PC-9 (cell line): Measurements from ENCODE around the gene LARGE2.

Experiments
- CTCF ChIP-seq: fragments of 200-600 bp; sonication (generic); conservative IDR thresholded peaks from 2 replicates; pipeline ENCODE4 v1.6.1; 2017; ENCODE audit warnings: mixed run types, antibody characterized with exemption, mild to moderate bottlenecking, moderate library complexity
- EZH2 ChIP-seq: fragments of 200-600 bp; sonication (generic); IDR thresholded peaks from 2 replicates; pipeline ENCODE4 v1.8.0; 2017; ENCODE audit warnings: antibody characterized with exemption, low read depth

GRCh38 chr11:45941285-45941684 is 18.8 kb downstream of the LARGE2 start:
- TF ChIP-seq CTCF (no peak), EZH2 (no peak)
